IMR-90 (cell line): ENCODE results near the gene WDFY2. TPM values are rescaled to one million over a fixed set of nuclear protein-coding genes. Genes with fewer than 3 reads are reported as not detected.

Experiments used
- ATAC-seq: fragments of 200-7000 bp; cut with Tn5 transposase; 2 replicates; pipeline ENCODE4 v1.9.1; 2020; ENCODE audit warnings: low read depth, mild to moderate bottlenecking, moderate library complexity
- BruUV-seq: library from RNA; stranded (reverse); fragments of 400-500 nt; replicated peaks from 2 replicates; lab custom pipeline; 2021; lab: Mats Ljungman, UMichigan
- CTCF ChIA-PET: fragments of 300-600 bp; formaldehyde crosslinking; extraction: SDS; loops from one replicate; lab custom pipeline; 2021; ENCODE audit warnings: antibody characterized with exemption; lab: Yijun Ruan, JAX
- POLR2A ChIA-PET: fragments of 300-600 bp; sonication (Branson Sonifier 250); formaldehyde crosslinking; loops from one replicate; lab custom pipeline; 2022; ENCODE audit warnings: antibody characterized with exemption; ENCODE audit not compliant: unreplicated experiment; lab: Charles Lee
- DNase-seq: peaks from one replicate; pipeline ENCODE4 v3.0.0; 2013
- H2AFZ ChIP-seq: replicated peaks from 2 replicates; pipeline ENCODE3; 2013; ENCODE audit warnings: low read length, mild to moderate bottlenecking; ENCODE audit not compliant: poor library complexity
- H2AK5ac ChIP-seq: 2 replicates; pipeline ENCODE4 v1.6.1; 2013; ENCODE audit warnings: low read depth, low read length, inconsistent platforms
- H2AK9ac ChIP-seq: replicated peaks from 2 replicates; pipeline ENCODE3; 2013; ENCODE audit warnings: mild to moderate bottlenecking, low read depth, low read length, moderate library complexity; ENCODE audit not compliant: poor library complexity
- H2BK120ac ChIP-seq: 2 replicates; pipeline ENCODE4 v1.6.1; 2013; ENCODE audit warnings: low read depth, low read length, inconsistent platforms
- H2BK15ac ChIP-seq: 3 replicates; pipeline ENCODE4 v1.6.1; 2013; ENCODE audit warnings: low read depth, low read length, inconsistent platforms
- H2BK20ac ChIP-seq: 2 replicates; pipeline ENCODE4 v1.6.1; 2013; ENCODE audit warnings: low read depth, mild to moderate bottlenecking, inconsistent platforms, low read length, moderate library complexity
- H2BK5ac ChIP-seq: 2 replicates; pipeline ENCODE4 v1.6.1; 2013; ENCODE audit warnings: mild to moderate bottlenecking, low read depth, low read length, inconsistent platforms; ENCODE audit not compliant: poor library complexity, severe bottlenecking
- H3K14ac ChIP-seq: replicated peaks from 2 replicates; pipeline ENCODE4 v1.6.1; 2013; ENCODE audit warnings: low read depth, low read length, inconsistent platforms
- H3K18ac ChIP-seq: 2 replicates; pipeline ENCODE4 v1.6.1; 2013; ENCODE audit warnings: low read depth, low read length, control low read depth
- H3K23ac ChIP-seq: 2 replicates; pipeline ENCODE4 v1.6.1; 2013; ENCODE audit warnings: low read depth, low read length, inconsistent platforms
- H3K27ac ChIP-seq: 2 replicates; pipeline ENCODE4 v1.5.1; 2013; ENCODE audit warnings: mild to moderate bottlenecking, control low read depth, low read length; ENCODE audit not compliant: insufficient read depth
- H3K27me3 ChIP-seq: 2 replicates; pipeline ENCODE4 v1.6.1; 2013; ENCODE audit warnings: low read length; ENCODE audit not compliant: control insufficient read depth, insufficient read depth
- H3K36me3 ChIP-seq: 2 replicates; pipeline ENCODE4 v1.6.1; 2013; ENCODE audit warnings: low read length, mixed read lengths; ENCODE audit not compliant: control insufficient read depth, insufficient read depth
- H3K4ac ChIP-seq: 2 replicates; pipeline ENCODE4 v1.6.1; 2013; ENCODE audit warnings: low read depth, low read length, inconsistent platforms
- H3K4me1 ChIP-seq: 2 replicates; pipeline ENCODE4 v1.6.1; 2013; ENCODE audit warnings: low read length, mixed read lengths; ENCODE audit not compliant: control insufficient read depth, insufficient read depth
- H3K4me2 ChIP-seq: 2 replicates; pipeline ENCODE4 v1.6.1; 2013; ENCODE audit warnings: low read depth, mild to moderate bottlenecking, control low read depth, low read length, moderate library complexity
- H3K4me3 ChIP-seq: 2 replicates; pipeline ENCODE4 v1.5.1; 2013; ENCODE audit warnings: low read depth, mild to moderate bottlenecking, control low read depth, low read length, moderate library complexity; ENCODE audit not compliant: insufficient read depth
- H3K56ac ChIP-seq: 2 replicates; pipeline ENCODE4 v1.6.1; 2013; ENCODE audit warnings: low read length, inconsistent platforms; ENCODE audit not compliant: insufficient read depth; ENCODE audit errors: extremely low read depth
- H3K79me1 ChIP-seq, 2 experiments: 2 replicates each; pipeline ENCODE4 v1.6.1; 2013; ENCODE audit warnings: low read length in 2 of 2, inconsistent platforms in 1 of 2, low read depth in 1 of 2
- H3K9ac ChIP-seq: 2 replicates; pipeline ENCODE4 v1.6.1; 2013; ENCODE audit warnings: low read depth, low read length, control low read depth
- H3K9me1 ChIP-seq: 2 replicates; pipeline ENCODE4 v1.6.1; 2013; ENCODE audit warnings: low read length, inconsistent platforms; ENCODE audit not compliant: insufficient read depth
- H3K9me3 ChIP-seq: 2 replicates; pipeline ENCODE4 v1.6.1; 2013; ENCODE audit warnings: low read length; ENCODE audit not compliant: control insufficient read depth, insufficient read depth
- H4K20me1 ChIP-seq: 2 replicates; pipeline ENCODE4 v1.6.1; 2013; ENCODE audit warnings: low read length, inconsistent platforms; ENCODE audit not compliant: insufficient read depth
- H4K5ac ChIP-seq: 2 replicates; pipeline ENCODE4 v1.6.1; 2013; ENCODE audit warnings: mild to moderate bottlenecking, low read depth, low read length, control low read depth
- H4K8ac ChIP-seq, 2 experiments: 2 replicates each; pipeline ENCODE4 v1.6.1; 2013; ENCODE audit warnings: low read depth in 2 of 2, low read length in 2 of 2, control low read depth in 1 of 2, inconsistent platforms in 1 of 2
- H4K91ac ChIP-seq: 2 replicates; pipeline ENCODE4 v1.6.1; 2013; ENCODE audit warnings: low read depth, low read length, inconsistent platforms; ENCODE audit not compliant: insufficient read depth
- BHLHE40 ChIP-seq: fragments of 150-350 bp; IDR thresholded peaks from 2 replicates; pipeline ENCODE4 v1.6.1; 2016; ENCODE audit warnings: mild to moderate bottlenecking, low read depth, low read length
- CEBPB ChIP-seq: IDR thresholded peaks from 2 replicates; pipeline ENCODE4 v1.6.1; 2012; ENCODE audit warnings: low read depth, low read length, improper control_type of control experiment
- CHD1 ChIP-seq: IDR thresholded peaks from 2 replicates; pipeline ENCODE4 v1.6.1; 2012; ENCODE audit warnings: low read depth, low read length, improper control_type of control experiment
- CTCF ChIP-seq: conservative IDR thresholded peaks from 2 replicates; pipeline ENCODE4 v1.5.1; 2012; ENCODE audit warnings: mild to moderate bottlenecking, low read depth, low read length, improper control_type of control experiment
- ELK1 ChIP-seq: fragments of 150-350 bp; IDR thresholded peaks from 2 replicates; pipeline ENCODE4 v1.6.1; 2016; ENCODE audit warnings: low read depth, mild to moderate bottlenecking, low read length, moderate library complexity, borderline replicate concordance
- FOS ChIP-seq: fragments of 150-350 bp; IDR thresholded peaks from 2 replicates; pipeline ENCODE4 v1.6.1; 2016; ENCODE audit warnings: low read depth, low read length
- MAFK ChIP-seq: IDR thresholded peaks from 2 replicates; pipeline ENCODE4 v1.6.1; 2012; ENCODE audit warnings: low read depth, low read length, improper control_type of control experiment
- MAZ ChIP-seq: IDR thresholded peaks from 2 replicates; pipeline ENCODE4 v1.6.1; 2012; ENCODE audit warnings: low read depth, mild to moderate bottlenecking, low read length, improper control_type of control experiment, moderate library complexity, borderline replicate concordance
- MXI1 ChIP-seq: IDR thresholded peaks from 2 replicates; pipeline ENCODE4 v1.6.1; 2012; ENCODE audit warnings: low read depth, mild to moderate bottlenecking, low read length, moderate library complexity, borderline replicate concordance
- NFE2L2 ChIP-seq: fragments of 150-350 bp; IDR thresholded peaks from 2 replicates; pipeline ENCODE4 v1.6.1; 2016; ENCODE audit warnings: low read depth, mild to moderate bottlenecking, low read length
- POLR2A ChIP-seq: IDR thresholded peaks from 2 replicates; pipeline ENCODE4 v1.6.1; 2012; ENCODE audit warnings: mild to moderate bottlenecking, low read depth, low read length
- RAD21 ChIP-seq: IDR thresholded peaks from 2 replicates; pipeline ENCODE4 v1.6.1; 2012; ENCODE audit warnings: low read length, improper control_type of control experiment
- RCOR1 ChIP-seq: IDR thresholded peaks from 2 replicates; pipeline ENCODE4 v1.6.1; 2012; ENCODE audit warnings: mild to moderate bottlenecking, low read length, improper control_type of control experiment; ENCODE audit not compliant: insufficient replicate concordance
- RFX5 ChIP-seq: IDR thresholded peaks from 2 replicates; pipeline ENCODE4 v1.8.0; 2012; ENCODE audit warnings: low read depth, mild to moderate bottlenecking, low read length, moderate library complexity
- SMC3 ChIP-seq: fragments of 150-350 bp; IDR thresholded peaks from 2 replicates; pipeline ENCODE4 v1.6.1; 2016; ENCODE audit warnings: low read depth, mild to moderate bottlenecking, antibody characterized with exemption, low read length, moderate library complexity
- USF2 ChIP-seq: fragments of 150-350 bp; IDR thresholded peaks from 2 replicates; pipeline ENCODE4 v1.6.1; 2017; ENCODE audit warnings: mild to moderate bottlenecking, antibody characterized with exemption, low read length, low read depth
- WGBS, 2 experiments: methylation state at CpG; one replicate each; pipeline versions ENCODE4 v1.1.5 to v1.1.7; 2013; ENCODE audit warnings: missing lambda C conversion rate in 2 of 2; ENCODE audit not compliant: insufficient read length in 1 of 2; ENCODE audit errors: extremely low coverage in 2 of 2; 5-methylcytosine and 5-hydroxymethylcytosine counted together
- dilution Hi-C: fragments of 300-500 bp; cut with HindIII; formaldehyde crosslinking; loops from one replicate; pipeline ENCODE4 v1.14.3; 2018; ENCODE audit warnings: low sequenced_read_pairs; ENCODE audit not compliant: unreplicated experiment
- in situ Hi-C: fragments of 300-500 bp; cut with MboI; formaldehyde crosslinking; loops from 3 replicates; pipeline ENCODE4 v1.14.3; 2019; ENCODE audit warnings: low sequenced_read_pairs, inconsistent platforms, mixed read lengths
- intact Hi-C: fragments of 100-400 bp; cut with micrococcal nuclease; formaldehyde crosslinking; loops from 2 replicates; pipeline ENCODE4 v1.10.0; 2022
- polyA plus RNA-seq, 3 experiments: library from polyadenylated mRNA; depleted of rRNA; stranded (reverse); fragments of >200 nt; gene quantifications; 2 replicates each; pipeline ENCODE4 v1.2.3, GENCODE V29; 2012; ENCODE audit warnings: low replicate concordance in 1 of 3
- total RNA-seq: library from RNA; depleted of rRNA; stranded (reverse); fragments of >200 nt; gene quantifications from 2 replicates; pipeline ENCODE4 v1.2.3, GENCODE V29; 2012

WDFY2 gene
- total and polyA plus RNA-seq, 2 of the 4 experiments (the other 2 are of a cell fraction), result 4.3 to 5.4 TPM

- no peaks in the 10 kb centered on the region for H3K36me3 ChIP-seq
- H3K27ac ChIP-seq, result no peak overlapping the region
- no peak overlapping the region for H4K8ac ChIP-seq
- H3K9me1 ChIP-seq, result peaks cover 4% of the 10 kb centered on the region; the same call in 1 of the 2 replicates
- no peak overlapping the region for H2AFZ ChIP-seq
- intact Hi-C loops (loop anchor here (5.0 to 10.0 kb wide), 2 partner anchors 349 to 577 kb away; partner anchors contain the start of genes FAM124A and INTS6), dilution Hi-C loops (no loop called here), in situ Hi-C loops (no loop called here)
- H4K91ac ChIP-seq, result 0 out of 2 replicates have a peak overlapping the region, but pooled peaks have one; percentile 7
- H3K56ac ChIP-seq, result no peak overlapping the region
- H4K20me1 ChIP-seq, result no peaks in the 10 kb centered on the region
- H3K27me3 ChIP-seq, result no peaks in the 10 kb centered on the region
- H2AK9ac ChIP-seq, result peak overlapping the region; percentile 19
- ATAC-seq (no peak), DNase-seq (no peak)
- ChIA-PET CTCF (no interaction called here), POLR2A (no interaction called here)
- H3K18ac ChIP-seq, result no peak overlapping the region
- H2BK5ac ChIP-seq, result no peak overlapping the region
- no peak overlapping the region for H3K4me2 ChIP-seq
- H3K23ac ChIP-seq, result no peak overlapping the region
- TF ChIP-seq RAD21 (no peak), MAFK (no peak), FOS (no peak), CHD1 (no peak), RCOR1 (no peak), SMC3 (no peak), CTCF (no peak), RFX5 (no peak), BHLHE40 (no peak), MXI1 (no peak), ELK1 (no peak), NFE2L2 (no peak), CEBPB (no peak), MAZ (no peak), USF2 (no peak), POLR2A (no peak)
- no peak overlapping the region; the same call in 1 of the 2 replicates for H3K4ac ChIP-seq
- H4K5ac ChIP-seq, result no peak overlapping the region
- no peak overlapping the region for H3K14ac ChIP-seq
- WGBS, 2 experiments, result no CpG with 5 or more reads among the region's 7 CpGs
- no peak overlapping the region for H2BK120ac ChIP-seq
- peaks cover 4% of the 10 kb centered on the region for H3K4me1 ChIP-seq
- H3K9me3 ChIP-seq, result no peaks in the 10 kb centered on the region
- H2BK15ac ChIP-seq, result no peak overlapping the region
- H3K79me1 ChIP-seq, result peaks cover 0 to 9% of the 10 kb centered on the region in 2 experiments; a peak in 1 of 4 replicates
- no TSS peak for BruUV-seq
- no peak overlapping the region for H3K9ac ChIP-seq
- no peak overlapping the region for H3K4me3 ChIP-seq
- H2BK20ac ChIP-seq, result no peak overlapping the region
- peak overlapping the region; percentile 69 for H2AK5ac ChIP-seq
These were observed 217.4 kb downstream of the WDFY2 start for GRCh38 chr13:51801631-51802099.
